Effector memory CD8-positive, alpha-beta T cell (primary cell): ENCODE measurements around the gene KLRK1.
"Not testable (repeated sequence)": the region's sequence is repeated elsewhere in the genome, so short reads cannot be mapped to it uniquely, and the experiment has no call there.

Experiments
- ATAC-seq: fragments of 150-1000 bp; cut with Tn5 transposase; replicated peaks from 2 replicates; pipeline ENCODE4 v1.10.0; 2021; ENCODE audit warnings: mild to moderate bottlenecking, moderate library complexity
- DNase-seq, 3 experiments: peaks; one replicate each; pipeline ENCODE4 v3.0.0; 2021
- H3K27ac Mint-ChIP-seq, 2 donors: one replicate each; pipeline ENCODE4 v1.8.0; 2022; ENCODE audit warnings: mild to moderate bottlenecking in 2 of 2, mixed read lengths in 2 of 2, moderate library complexity in 2 of 2
- H3K27me3 Mint-ChIP-seq, 2 donors: one replicate each; pipeline ENCODE4 v1.8.0; 2022; ENCODE audit warnings: mixed read lengths in 2 of 2
- H3K36me3 Mint-ChIP-seq: one replicate; pipeline ENCODE4 v1.8.0; 2022; ENCODE audit warnings: mild to moderate bottlenecking, moderate library complexity, mixed read lengths; ENCODE audit not compliant: insufficient read depth
- H3K4me1 Mint-ChIP-seq, 2 donors: one replicate each; pipeline ENCODE4 v1.8.0; 2022; ENCODE audit warnings: low read depth in 2 of 2, mixed read lengths in 2 of 2
- H3K4me3 Mint-ChIP-seq, 2 donors: one replicate each; pipeline ENCODE4 v1.8.0; 2022; ENCODE audit warnings: mild to moderate bottlenecking in 2 of 2, mixed read lengths in 2 of 2, moderate library complexity in 2 of 2
- H3K9me3 Mint-ChIP-seq, 2 donors: one replicate each; pipeline ENCODE4 v1.8.0; 2022; ENCODE audit warnings: mixed read lengths in 2 of 2

Gene KLRK1

DNA sequence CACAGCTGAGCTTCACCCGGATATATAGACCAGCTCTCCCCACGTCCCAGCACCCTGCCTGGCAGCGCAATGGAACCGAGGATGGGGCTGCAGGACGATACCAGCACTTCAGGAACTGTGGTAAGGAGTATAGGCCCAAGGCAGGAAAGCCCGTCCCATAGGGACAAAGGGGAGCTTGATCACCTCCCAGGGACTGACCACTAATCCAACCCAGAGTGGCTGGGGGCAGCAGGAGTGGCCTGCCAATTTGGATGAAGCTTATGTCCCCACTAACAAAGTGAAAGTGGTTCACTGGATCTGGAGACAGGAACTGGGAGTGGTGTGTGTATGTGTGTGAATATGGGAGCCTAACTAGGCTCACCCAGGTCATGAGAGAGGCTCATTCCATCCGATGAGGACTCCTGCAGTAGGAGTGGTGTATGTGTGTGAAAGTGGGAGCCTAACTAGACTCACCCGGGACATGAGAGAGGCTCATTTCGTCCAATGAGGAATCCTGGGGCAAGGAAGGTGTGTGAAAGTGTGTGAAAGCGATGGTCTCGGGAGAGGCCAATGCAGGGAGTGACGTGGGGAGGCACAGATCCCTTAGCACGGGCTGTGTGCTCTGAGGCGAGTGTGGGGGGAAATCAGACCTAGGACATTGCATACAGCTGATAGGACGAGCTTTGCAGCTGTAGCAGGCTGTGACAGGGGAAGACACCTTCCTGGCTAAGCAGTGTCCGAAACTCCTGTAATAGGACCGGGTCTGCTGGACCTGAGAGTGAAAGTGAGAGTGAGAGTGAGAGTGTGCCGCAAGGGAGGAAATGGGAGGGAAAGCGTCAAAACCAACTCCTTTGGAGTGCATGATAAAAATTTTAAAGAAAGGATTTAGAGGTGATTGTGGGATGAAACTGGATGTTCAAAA is 25.7 kb downstream of the KLRK1 start:
- ATAC-seq (peak; percentile 41), DNase-seq (no peak)
- Mint-ChIP-seq H3K4me3 (no peak overlapping the region), H3K27ac (no peak overlapping the region), H3K9me3 (no peaks in the 10 kb centered on the region), H3K27me3 (no peaks in the 10 kb centered on the region), H3K36me3 (peaks cover 24% of the 10 kb centered on the region), H3K4me1 (peaks cover 25 to 35% of the 10 kb centered on the region in 2 donors)

DNA sequence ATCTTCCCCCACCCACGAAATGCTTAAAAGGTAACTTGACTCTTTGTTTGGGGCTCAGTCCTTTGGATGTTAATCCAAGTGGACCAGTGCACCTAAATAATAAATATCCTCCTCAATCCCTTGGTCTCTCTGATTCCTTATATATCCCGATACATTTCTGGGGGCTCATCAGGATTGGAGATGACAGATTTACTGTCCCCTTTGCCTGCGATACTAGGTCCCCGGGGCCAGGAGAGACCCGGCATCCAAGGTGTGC is 26.3 kb downstream of the KLRK1 start:
- Mint-ChIP-seq H3K36me3 (peaks cover 19% of the 10 kb centered on the region), H3K27ac (no peak overlapping the region), H3K4me3 (no peak overlapping the region), H3K27me3 (no peaks in the 10 kb centered on the region), H3K4me1 (peaks cover 22 to 36% of the 10 kb centered on the region in 2 donors), H3K9me3 (no peaks in the 10 kb centered on the region)
- no peak for DNase-seq
- ATAC-seq: no peak

DNA sequence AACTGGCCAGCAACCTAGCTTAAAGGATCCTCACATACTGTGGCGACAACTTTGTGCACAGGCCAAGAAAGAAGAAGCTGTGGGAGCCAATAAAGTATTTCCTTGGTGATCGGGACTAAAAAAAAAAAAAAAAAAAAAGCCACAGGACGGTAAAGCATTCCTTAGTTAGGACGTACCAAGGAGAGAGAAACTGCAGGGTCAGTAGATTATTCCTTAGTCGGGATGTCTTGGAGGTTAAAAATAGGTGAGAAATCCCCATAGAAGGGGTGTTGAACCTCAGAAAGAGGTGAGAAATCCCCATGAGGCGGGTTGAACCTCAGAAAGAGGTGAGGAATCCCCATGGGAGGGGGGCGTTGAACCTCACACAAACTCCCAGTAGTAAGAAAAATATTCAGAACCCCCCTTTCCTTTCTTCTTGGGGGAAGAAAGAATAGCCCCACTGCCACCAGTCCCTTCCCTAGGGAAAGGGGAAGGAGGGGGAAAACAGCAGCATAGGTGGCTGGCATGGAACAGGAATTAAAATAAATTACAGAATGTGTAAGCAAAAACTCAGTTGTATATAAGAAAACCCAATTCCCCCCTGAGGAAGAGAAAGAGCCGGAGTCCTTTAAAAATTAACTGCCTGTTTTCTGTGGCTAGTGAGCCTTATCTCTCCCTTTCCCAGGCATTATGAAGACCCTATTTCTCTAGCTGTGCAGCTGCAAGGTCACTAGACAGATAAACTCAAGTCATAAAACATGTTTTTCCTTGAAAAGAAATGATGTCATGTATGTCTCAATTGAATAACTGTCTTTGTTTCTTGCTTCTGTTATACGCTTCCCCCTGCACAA is 26.8 kb downstream of the KLRK1 start:
- Mint-ChIP-seq H3K36me3 (peaks cover 13% of the 10 kb centered on the region), H3K4me3 (peak overlapping the region in 1 of 2 donors; percentile 24), H3K4me1 (peaks cover 17 to 32% of the 10 kb centered on the region in 2 donors), H3K9me3 (no peaks in the 10 kb centered on the region), H3K27me3 (no peaks in the 10 kb centered on the region), H3K27ac (peak overlapping the region in 1 of 2 donors; percentile 69)
- DNase-seq (no peak), ATAC-seq (no peak)

DNA sequence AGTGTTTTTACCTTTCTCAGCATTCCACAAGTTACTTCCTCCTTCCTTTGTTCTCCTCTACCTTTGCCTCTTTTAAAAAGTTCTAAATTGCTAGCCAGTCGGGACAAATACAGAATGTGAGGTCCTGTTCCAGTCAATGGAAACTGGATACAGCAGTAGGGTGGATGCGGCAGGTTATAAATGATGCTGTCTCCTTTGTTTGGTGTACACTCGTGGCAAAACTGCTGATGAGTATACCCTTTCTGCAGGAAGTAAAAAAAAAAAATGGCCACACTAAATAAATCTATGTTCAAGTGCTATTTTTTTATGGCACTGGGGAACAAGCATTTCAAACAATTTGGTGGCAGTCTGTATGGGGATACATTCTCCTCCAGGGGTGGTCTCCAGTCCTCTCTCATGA is 27.5 kb downstream of the KLRK1 start:
- Mint-ChIP-seq H3K27ac (peak overlapping the region in 1 of 2 donors; percentile 69), H3K27me3 (no peaks in the 10 kb centered on the region), H3K4me1 (peaks cover 13 to 26% of the 10 kb centered on the region in 2 donors), H3K4me3 (peak overlapping the region in 1 of 2 donors; percentile 24), H3K9me3 (no peaks in the 10 kb centered on the region), H3K36me3 (peaks cover 10% of the 10 kb centered on the region)
- ATAC-seq (no peak), DNase-seq (no peak)

DNA sequence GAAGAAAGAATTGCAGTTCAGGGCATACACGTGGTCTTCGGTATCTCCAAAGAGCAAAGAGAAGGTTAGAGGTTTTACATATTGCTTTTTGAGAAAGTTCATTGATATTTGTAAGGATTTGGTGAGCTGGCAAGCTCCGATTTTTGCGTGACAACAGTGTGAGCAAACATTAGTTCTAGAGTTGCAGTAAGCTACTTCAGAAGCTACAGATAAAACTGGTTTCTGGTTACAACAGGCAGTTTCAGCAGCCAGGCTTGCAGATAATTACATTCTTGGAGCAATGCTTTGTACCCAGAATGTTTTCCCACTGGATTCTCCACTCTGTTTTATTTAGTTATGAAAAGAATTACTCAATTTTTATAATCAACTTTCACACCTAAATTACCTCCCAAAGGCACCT is 28.2 kb downstream of the KLRK1 start:
- H3K36me3 Mint-ChIP-seq: peaks cover 10% of the 10 kb centered on the region
- H3K27ac Mint-ChIP-seq: peak overlapping the region in 1 of 2 donors; percentile 13
- no peak overlapping the region for H3K4me3 Mint-ChIP-seq
- no peak for DNase-seq
- H3K4me1 Mint-ChIP-seq: peaks cover 13 to 26% of the 10 kb centered on the region in 2 donors
- no peaks in the 10 kb centered on the region for H3K27me3 Mint-ChIP-seq
- no peak for ATAC-seq
- H3K9me3 Mint-ChIP-seq: no peaks in the 10 kb centered on the region

DNA sequence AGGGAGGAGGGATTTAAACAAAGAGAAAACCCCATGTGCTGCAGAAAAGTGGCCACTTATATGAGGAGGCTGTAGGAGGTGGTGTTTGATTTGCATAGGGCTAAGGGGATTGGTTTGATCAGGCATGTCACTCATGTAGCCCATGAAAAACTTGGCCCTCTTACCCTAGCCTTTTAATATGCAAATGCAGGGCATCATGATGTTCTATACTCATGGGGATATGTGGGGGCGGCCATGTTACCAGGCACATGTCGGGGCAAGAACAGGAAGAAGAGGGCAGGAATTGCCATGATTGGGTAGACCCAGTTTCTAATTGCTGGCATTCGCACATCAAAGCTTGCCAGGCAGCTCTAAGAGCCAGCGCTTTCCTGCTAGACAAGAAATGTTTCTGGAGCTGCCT is 28.8 kb downstream of the KLRK1 start:
- Mint-ChIP-seq H3K36me3 (peaks cover 10% of the 10 kb centered on the region), H3K4me3 (no peak overlapping the region), H3K9me3 (no peaks in the 10 kb centered on the region), H3K4me1 (peaks cover 13 to 26% of the 10 kb centered on the region in 2 donors), H3K27ac (peak overlapping the region in 1 of 2 donors; percentile 13), H3K27me3 (no peaks in the 10 kb centered on the region)
- DNase-seq (no peak), ATAC-seq (no peak)

DNA sequence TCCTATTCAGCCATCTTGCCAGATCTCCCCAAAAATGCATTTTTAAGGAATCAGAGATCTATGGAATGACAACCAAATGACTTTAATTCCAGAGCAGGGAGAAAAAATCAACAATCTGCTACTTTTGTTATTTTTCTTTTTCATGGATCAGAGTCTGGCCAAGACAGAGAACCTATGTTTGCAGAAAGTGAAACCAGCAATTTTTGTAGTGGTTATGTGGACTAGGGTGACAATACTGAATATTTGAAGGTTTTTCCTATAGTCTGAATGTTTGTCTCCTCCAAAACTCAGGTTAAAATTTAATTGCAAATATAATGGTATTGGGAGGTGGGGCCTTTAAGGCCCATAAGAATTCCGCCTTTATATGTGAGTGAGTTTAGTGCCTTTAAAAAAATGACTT is 30.9 kb downstream of the KLRK1 start:
- H3K27ac Mint-ChIP-seq: peak overlapping the region in 1 of 2 donors; percentile 89
- no peak overlapping the region for H3K4me3 Mint-ChIP-seq

DNA sequence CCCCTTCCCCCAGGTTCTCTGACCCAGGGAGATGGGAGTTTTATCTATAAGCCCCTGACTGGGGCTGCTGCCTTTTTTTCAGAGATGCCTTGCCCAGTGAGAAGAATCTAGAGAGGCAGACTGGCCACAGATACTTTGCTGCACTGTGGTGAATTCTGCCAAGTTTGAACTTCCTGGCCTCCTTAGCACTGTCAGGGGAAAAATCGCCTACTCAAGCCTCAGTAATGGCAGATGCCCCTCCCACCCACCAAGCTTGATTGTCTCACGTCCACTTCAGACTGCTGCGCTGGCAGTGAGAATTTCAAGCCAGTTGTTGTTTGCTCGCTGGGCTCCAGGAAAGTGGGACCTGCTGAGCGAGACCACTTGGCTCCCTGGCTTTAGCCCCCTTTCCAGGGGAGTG is 31.7 kb downstream of the KLRK1 start:
- H3K4me1 Mint-ChIP-seq: peaks cover 13 to 26% of the 10 kb centered on the region in 2 donors
- no peaks in the 10 kb centered on the region for H3K9me3 Mint-ChIP-seq
- no peak overlapping the region for H3K4me3 Mint-ChIP-seq
- DNase-seq: no peak
- no peaks in the 10 kb centered on the region for H3K27me3 Mint-ChIP-seq
- ATAC-seq: no peak
- no peak overlapping the region for H3K27ac Mint-ChIP-seq
- H3K36me3 Mint-ChIP-seq: peaks cover 10% of the 10 kb centered on the region

More for the DNA sequence above, 30.9 kb downstream of the KLRK1 start:
- no peaks in the 10 kb centered on the region for H3K27me3 Mint-ChIP-seq
- H3K9me3 Mint-ChIP-seq: no peaks in the 10 kb centered on the region
- no peak for ATAC-seq
- H3K36me3 Mint-ChIP-seq: peaks cover 10% of the 10 kb centered on the region
- no peak for DNase-seq
- peaks cover 13 to 26% of the 10 kb centered on the region in 2 donors for H3K4me1 Mint-ChIP-seq

DNA sequence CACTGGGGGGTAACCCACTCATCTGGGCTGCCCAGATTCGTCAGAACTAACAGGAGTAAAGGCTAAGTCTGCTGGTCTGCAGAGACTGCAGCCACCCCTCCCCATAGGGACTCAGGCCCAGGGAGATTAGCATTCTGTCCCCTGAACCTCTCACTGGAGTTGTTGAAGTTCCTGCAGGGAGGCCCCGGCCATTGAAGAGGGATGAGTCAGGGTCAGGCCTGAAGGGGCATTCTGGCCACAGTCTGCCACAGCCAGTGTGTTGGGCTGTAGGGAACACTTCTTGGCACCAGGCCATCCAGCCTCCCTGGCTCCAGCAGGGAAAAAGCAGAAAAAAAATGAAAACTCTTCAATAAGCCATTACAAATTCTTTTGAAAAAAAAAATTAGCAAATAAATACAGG is 35.3 kb downstream of the KLRK1 start:
- H3K4me3 Mint-ChIP-seq: no peak overlapping the region
- peaks cover 0 to 10% of the 10 kb centered on the region in 2 donors for H3K4me1 Mint-ChIP-seq
- no peaks in the 10 kb centered on the region for H3K27me3 Mint-ChIP-seq
- H3K27ac Mint-ChIP-seq: no peak overlapping the region
- H3K9me3 Mint-ChIP-seq: no peaks in the 10 kb centered on the region
- peaks cover 9% of the 10 kb centered on the region for H3K36me3 Mint-ChIP-seq
- no peak for DNase-seq
- no peak for ATAC-seq

DNA sequence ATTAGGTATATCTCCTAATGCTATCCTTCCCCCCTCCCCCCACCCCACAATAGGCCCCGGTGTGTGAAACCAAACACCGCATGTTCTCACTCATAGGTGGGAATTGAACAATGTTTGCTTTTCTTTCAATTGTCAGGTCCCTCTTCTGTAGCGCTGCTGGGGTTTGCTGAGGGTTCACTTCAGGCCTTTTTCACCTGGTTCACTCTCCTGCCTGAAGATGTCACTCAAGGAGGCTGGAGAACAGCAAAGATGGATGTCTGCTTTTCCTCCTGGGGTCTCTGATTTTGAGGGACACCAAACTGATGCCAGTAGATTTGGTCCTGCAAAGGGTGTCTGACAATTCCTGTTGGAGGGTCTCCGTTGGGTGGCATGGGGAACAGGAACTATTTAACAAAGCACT is 35.8 kb downstream of the KLRK1 start:
- no peaks in the 10 kb centered on the region for H3K9me3 Mint-ChIP-seq
- H3K27ac Mint-ChIP-seq: no peak overlapping the region
- no peak for DNase-seq
- no peak overlapping the region for H3K4me3 Mint-ChIP-seq
- no peak for ATAC-seq
- no peaks in the 10 kb centered on the region for H3K27me3 Mint-ChIP-seq
- H3K4me1 Mint-ChIP-seq: peaks cover 0 to 6% of the 10 kb centered on the region in 2 donors
- H3K36me3 Mint-ChIP-seq: peaks cover 6% of the 10 kb centered on the region

DNA sequence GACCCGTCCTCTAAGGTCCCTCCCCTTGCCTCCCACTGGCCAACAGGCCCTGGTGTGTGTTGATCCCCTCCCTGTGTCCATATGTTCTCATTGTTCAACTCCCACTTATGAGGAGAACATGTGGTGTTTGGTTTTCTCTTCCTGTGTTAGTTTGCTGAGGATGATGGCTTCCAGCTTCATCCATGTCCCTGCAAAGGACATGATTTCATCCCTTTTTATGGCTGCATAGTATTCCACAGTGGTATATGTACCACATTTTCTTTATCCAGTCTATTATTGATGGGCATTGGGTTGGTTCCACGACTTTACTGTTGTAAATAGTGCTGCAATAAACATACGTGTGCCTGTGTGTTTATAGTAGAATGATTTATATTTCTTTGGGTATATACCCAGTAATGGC is 38.4 kb downstream of the KLRK1 start:
- not testable (repeated sequence) for H3K27ac Mint-ChIP-seq, DNase-seq, H3K9me3 Mint-ChIP-seq, H3K4me1 Mint-ChIP-seq, H3K4me3 Mint-ChIP-seq, ATAC-seq, H3K36me3 Mint-ChIP-seq, H3K27me3 Mint-ChIP-seq

DNA sequence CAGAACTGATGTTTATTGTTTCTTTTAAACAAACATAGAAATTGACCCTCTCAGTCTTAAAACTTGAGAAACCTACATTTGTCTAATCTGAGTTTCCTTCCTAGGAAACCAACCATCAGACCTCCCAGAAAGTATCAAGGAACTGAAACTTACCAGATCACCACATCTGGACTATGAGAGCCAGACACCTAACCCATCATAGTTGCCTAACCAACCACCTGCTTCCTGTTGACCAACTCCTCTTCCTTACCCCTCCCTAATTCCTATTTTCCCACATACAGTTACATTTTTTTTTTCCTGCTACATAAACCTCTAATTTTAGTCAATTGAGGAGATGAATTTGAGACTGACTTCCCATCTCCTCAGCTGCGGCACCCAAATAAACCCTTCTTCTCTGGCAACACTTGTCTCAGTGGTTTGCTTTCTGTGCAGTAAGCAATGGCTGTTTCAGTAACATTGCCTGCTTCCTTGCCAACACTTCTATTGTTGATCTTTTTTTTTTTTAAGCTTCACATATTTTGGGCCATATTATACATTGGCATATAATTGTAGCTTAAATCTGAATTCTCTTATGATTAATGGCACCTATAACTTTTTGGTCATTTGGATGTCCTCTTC is 47.8 kb downstream of the KLRK1 start:
- Mint-ChIP-seq H3K27ac (no peak overlapping the region), H3K9me3 (no peaks in the 10 kb centered on the region), H3K36me3 (no peaks in the 10 kb centered on the region), H3K4me1 (peaks cover 4 to 16% of the 10 kb centered on the region in 2 donors), H3K27me3 (no peaks in the 10 kb centered on the region), H3K4me3 (no peak overlapping the region)
- DNase-seq (no peak), ATAC-seq (no peak)

DNA sequence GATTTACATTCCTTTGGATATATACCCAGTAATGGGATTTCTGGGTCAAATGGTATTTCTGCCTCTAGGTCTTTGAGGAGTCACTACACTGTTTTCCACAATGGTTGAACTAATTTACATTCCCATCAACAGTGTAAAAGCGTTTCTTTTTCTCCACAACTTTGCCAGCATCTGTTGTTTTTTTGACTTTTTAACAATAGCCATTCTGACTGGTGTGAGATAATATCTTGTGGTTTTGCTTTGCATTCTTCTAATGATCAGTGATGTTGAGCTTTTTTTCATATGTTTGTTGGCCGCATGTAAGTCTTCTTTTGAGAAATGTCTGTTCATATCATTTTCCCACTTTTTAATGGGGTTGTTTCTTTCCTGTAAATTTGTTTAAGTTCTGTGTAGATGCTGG is 48.9 kb downstream of the KLRK1 start:
- H3K27me3 Mint-ChIP-seq, ATAC-seq, H3K36me3 Mint-ChIP-seq, DNase-seq, H3K4me3 Mint-ChIP-seq, H3K9me3 Mint-ChIP-seq, H3K27ac Mint-ChIP-seq: not testable (repeated sequence)
- peaks cover 4 to 16% of the 10 kb centered on the region in 2 donors for H3K4me1 Mint-ChIP-seq
